Hepatocyte (in vitro differentiated cells): ENCODE data around the gene GAS5. TPM values are rescaled to one million over a fixed set of nuclear protein-coding genes. Genes with fewer than 3 reads are reported as not detected.

Source experiments
- DNase-seq: peaks from one replicate; pipeline ENCODE4 v3.0.0-alpha.2; 2016; ENCODE audit warnings: low spot score
- H2AFZ ChIP-seq: fragments of 200-600 bp; sonication (generic); 2 replicates; pipeline ENCODE4 v1.6.0; 2016; ENCODE audit warnings: antibody characterized with exemption, mild to moderate bottlenecking
- H3K27ac ChIP-seq: fragments of 200-600 bp; sonication (generic); 2 replicates; pipeline ENCODE4 v1.5.1; 2016; ENCODE audit warnings: mild to moderate bottlenecking
- H3K27me3 ChIP-seq: fragments of 200-600 bp; sonication (generic); 2 replicates; pipeline ENCODE4 v1.6.1; 2016
- H3K36me3 ChIP-seq: fragments of 200-600 bp; sonication (generic); replicated peaks from 2 replicates; pipeline ENCODE4 v1.5.1; 2016; ENCODE audit warnings: low read depth; ENCODE audit not compliant: insufficient read depth
- H3K4me1 ChIP-seq: fragments of 200-600 bp; sonication (generic); 2 replicates; pipeline ENCODE4 v1.5.1; 2016; ENCODE audit warnings: mild to moderate bottlenecking, moderate library complexity; ENCODE audit not compliant: insufficient read depth
- H3K4me2 ChIP-seq: fragments of 200-600 bp; sonication (generic); 2 replicates; pipeline ENCODE4 v1.6.0; 2016
- H3K4me3 ChIP-seq: fragments of 200-600 bp; sonication (generic); 2 replicates; pipeline ENCODE4 v1.5.1; 2016; ENCODE audit warnings: mild to moderate bottlenecking
- H3K79me2 ChIP-seq: fragments of 200-600 bp; sonication (generic); 2 replicates; pipeline ENCODE4 v1.6.0; 2017; ENCODE audit warnings: mild to moderate bottlenecking
- H3K9me2 ChIP-seq: fragments of 200-600 bp; sonication (generic); replicated peaks from 2 replicates; pipeline ENCODE4 v1.6.0; 2017; ENCODE audit warnings: mild to moderate bottlenecking; ENCODE audit not compliant: insufficient read depth
- H3K9me3 ChIP-seq: fragments of 200-600 bp; sonication (generic); 2 replicates; pipeline ENCODE4 v1.5.1; 2016; ENCODE audit warnings: low read depth, mild to moderate bottlenecking
- H4K20me1 ChIP-seq: fragments of 200-600 bp; sonication (generic); 2 replicates; pipeline ENCODE4 v1.6.0; 2016; ENCODE audit warnings: mild to moderate bottlenecking; ENCODE audit not compliant: insufficient read depth, poor library complexity, severe bottlenecking
- CTCF ChIP-seq: fragments of 200-600 bp; sonication (generic); IDR thresholded peaks from 2 replicates; pipeline ENCODE4 v1.5.1; 2016; ENCODE audit warnings: antibody characterized with exemption, mild to moderate bottlenecking; ENCODE audit not compliant: poor library complexity
- EZH2 ChIP-seq: fragments of 200-600 bp; sonication (generic); IDR thresholded peaks from 2 replicates; pipeline ENCODE4 v1.6.1; 2016; ENCODE audit warnings: antibody characterized with exemption, mild to moderate bottlenecking, borderline replicate concordance
- EZH2phosphoT487 ChIP-seq: fragments of 200-600 bp; sonication (generic); IDR thresholded peaks from one replicate; pipeline ENCODE4 v1.6.1; 2018; ENCODE audit warnings: antibody characterized with exemption, mild to moderate bottlenecking, low read depth, moderate library complexity; ENCODE audit not compliant: unreplicated experiment, severe bottlenecking
- WGBS: methylation state at CpG from one replicate; pipeline ENCODE4 v1.1.6; 2016; ENCODE audit warnings: low lambda C conversion rate; ENCODE audit errors: missing lambda C conversion rate; 5-methylcytosine and 5-hydroxymethylcytosine counted together
- polyA plus RNA-seq: library from polyadenylated mRNA; unstranded; fragments of >200 nt; fragmentation: Nextera tagmentation; extraction: Ambion mirVana; gene quantifications from 2 replicates; pipeline ENCODE4 v1.2.1, GENCODE V29; 2016
- total RNA-seq: library from RNA; depleted of rRNA; stranded (reverse); fragments of >200 nt; gene quantifications from 2 replicates; pipeline ENCODE4 v1.2.3, GENCODE V29; 2014

GAS5 gene
- total and polyA plus RNA-seq, 2 experiments from 2014 or later: 174 to 495 TPM

- Histone ChIP-seq H3K4me1 (peaks cover 8% of the 10 kb centered on the region), H3K4me3 (no peak overlapping the region), H3K36me3 (no peaks in the 10 kb centered on the region), H3K79me2 (peaks cover 27% of the 10 kb centered on the region), H3K27me3 (no peaks in the 10 kb centered on the region), H3K9me3 (no peaks in the 10 kb centered on the region), H3K4me2 (no peak overlapping the region), H3K9me2 (no peaks in the 10 kb centered on the region), H3K27ac (no peak overlapping the region), H4K20me1 (peaks cover 16% of the 10 kb centered on the region), H2AFZ (no peak overlapping the region)
- no peak for TF ChIP-seq CTCF
- TF ChIP-seq EZH2phosphoT487: no peak
- no peak for TF ChIP-seq EZH2
- no peak for DNase-seq
- WGBS: 95% methylated on average over 15 of the region's 15 CpGs
These were observed 2.7 kb upstream of the GAS5 start for GRCh38 chr1:173870252-173871075.

- no peaks in the 10 kb centered on the region for H3K9me3 ChIP-seq
- H4K20me1 ChIP-seq: peaks cover 26% of the 10 kb centered on the region
- peaks cover 33% of the 10 kb centered on the region for H3K79me2 ChIP-seq
- no peaks in the 10 kb centered on the region for H3K9me2 ChIP-seq
- H3K4me3 ChIP-seq: peak overlapping the region; percentile 37
- peak overlapping the region; percentile 84 for H2AFZ ChIP-seq
- H3K27ac ChIP-seq: peak overlapping the region; percentile 97
- no peaks in the 10 kb centered on the region for H3K27me3 ChIP-seq
- 3% methylated on average over 5 of the region's 5 CpGs for WGBS
- TF ChIP-seq EZH2 (no peak), CTCF (no peak), EZH2phosphoT487 (no peak)
- peaks cover 12% of the 10 kb centered on the region for H3K4me1 ChIP-seq
- H3K36me3 ChIP-seq: peaks cover 5% of the 10 kb centered on the region
- no peak for DNase-seq
- H3K4me2 ChIP-seq: peak overlapping the region; percentile 79
These were observed 1.2 kb upstream of the GAS5 start for GRCh38 chr1:173869021-173869359.

GRCh38 chr1:173868266-173869020 lies 654 bp upstream of the GAS5 start, which contains the start of gene ZBTB37:
Gene ZBTB37 (plus strand): TSS chr1:173868380. CDS start chr1:173870226, 1,846 bp downstream.
- H3K4me3 ChIP-seq: peak within 1 kb of the TSS; percentile 43
- H3K4me1 ChIP-seq: peaks cover 12% of the 10 kb centered on the region
- no peaks in the 10 kb centered on the region for H3K27me3 ChIP-seq
- no peaks in the 10 kb centered on the region for H3K9me3 ChIP-seq
- H2AFZ ChIP-seq: peak within 1 kb of the TSS; percentile 84
- DNase-seq: peak; percentile 96
- H3K4me2 ChIP-seq: peak within 1 kb of the TSS; percentile 88
- H3K27ac ChIP-seq: peak within 1 kb of the TSS; percentile 97
- no peaks in the 10 kb centered on the region for H3K9me2 ChIP-seq
- under 1% methylated on average over 29 of the region's 53 CpGs for WGBS
- peaks cover 5% of the 10 kb centered on the region for H3K36me3 ChIP-seq
- peaks cover 26% of the 10 kb centered on the region for H4K20me1 ChIP-seq
- TF ChIP-seq CTCF: no peak
- TF ChIP-seq EZH2: no peak
- no peak for TF ChIP-seq EZH2phosphoT487
- peaks cover 33% of the 10 kb centered on the region for H3K79me2 ChIP-seq
